Coronary artery (tissue), 2 donors: Measurements from ENCODE around the gene GFER.
A peak's percentile ranks its signal among the peaks of the same experiment; 100 is the strongest.

Experiments used
- DNase-seq: peaks from one replicate; pipeline ENCODE4 v3.0.0-alpha.2; 2017; ENCODE audit warnings: low spot score
- H3K27ac ChIP-seq, 2 donors: fragments of 200-600 bp; sonication (generic); one replicate each; pipeline ENCODE4 v1.5.1; 2016 to 2019
- H3K4me3 ChIP-seq: fragments of 200-600 bp; sonication (generic); 2 replicates; pipeline ENCODE4 v1.5.1; 2016; ENCODE audit warnings: mild to moderate bottlenecking, moderate library complexity
- TF ChIP-seq, protein P1 (sequence below): fragments of 200-600 bp; sonication (generic); IDR thresholded peaks from one replicate; pipeline ENCODE4 v1.5.1; 2019; ENCODE audit warnings: antibody characterized with exemption

The GFER gene

DNA sequence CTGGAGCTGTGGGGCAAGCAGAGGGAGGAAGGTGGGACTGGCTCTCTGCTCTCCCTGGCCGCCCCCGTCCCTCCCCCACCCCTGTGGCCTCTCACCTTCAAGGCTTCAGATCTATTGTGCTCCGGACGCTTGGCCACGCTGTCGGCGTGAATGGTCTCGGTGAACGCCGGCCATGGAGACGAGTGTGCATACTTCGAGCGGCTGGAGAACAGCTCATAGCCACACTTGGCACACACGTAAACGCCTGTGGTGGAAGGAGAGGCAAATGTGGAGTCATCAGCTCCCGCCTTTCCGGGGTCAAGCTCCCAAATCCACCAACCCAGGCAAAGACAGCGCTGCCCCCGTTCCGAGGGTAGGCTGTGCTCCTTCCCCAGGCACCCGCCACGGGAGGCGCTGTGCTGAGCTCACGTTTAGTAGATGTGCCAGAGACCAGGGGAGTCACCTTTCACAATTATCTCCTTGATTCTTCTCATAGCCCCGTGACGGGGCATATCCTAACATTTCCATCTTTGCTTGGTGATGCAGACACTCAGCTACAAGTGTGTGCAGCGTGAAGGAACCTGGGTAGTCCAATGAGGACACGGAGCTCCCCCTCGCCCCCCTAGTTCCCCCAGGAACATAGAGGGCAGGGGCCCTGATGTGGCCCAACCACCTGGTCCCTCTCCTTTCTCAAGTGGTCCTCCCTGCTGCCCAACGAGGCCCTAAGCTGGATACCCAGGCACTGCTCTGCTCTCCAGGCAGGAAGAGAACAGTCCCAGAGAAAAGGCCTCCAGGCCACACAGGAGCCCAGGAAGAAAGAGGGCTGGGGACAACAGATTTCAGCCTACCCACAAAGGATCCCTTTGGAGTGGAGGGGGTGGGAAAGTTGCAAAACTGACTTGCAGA is 42.6 kb upstream of the GFER start:
- H3K27ac ChIP-seq, result peak overlapping the region in 1 of 2 donors; percentile 88
- TF ChIP-seq, protein P1, sequence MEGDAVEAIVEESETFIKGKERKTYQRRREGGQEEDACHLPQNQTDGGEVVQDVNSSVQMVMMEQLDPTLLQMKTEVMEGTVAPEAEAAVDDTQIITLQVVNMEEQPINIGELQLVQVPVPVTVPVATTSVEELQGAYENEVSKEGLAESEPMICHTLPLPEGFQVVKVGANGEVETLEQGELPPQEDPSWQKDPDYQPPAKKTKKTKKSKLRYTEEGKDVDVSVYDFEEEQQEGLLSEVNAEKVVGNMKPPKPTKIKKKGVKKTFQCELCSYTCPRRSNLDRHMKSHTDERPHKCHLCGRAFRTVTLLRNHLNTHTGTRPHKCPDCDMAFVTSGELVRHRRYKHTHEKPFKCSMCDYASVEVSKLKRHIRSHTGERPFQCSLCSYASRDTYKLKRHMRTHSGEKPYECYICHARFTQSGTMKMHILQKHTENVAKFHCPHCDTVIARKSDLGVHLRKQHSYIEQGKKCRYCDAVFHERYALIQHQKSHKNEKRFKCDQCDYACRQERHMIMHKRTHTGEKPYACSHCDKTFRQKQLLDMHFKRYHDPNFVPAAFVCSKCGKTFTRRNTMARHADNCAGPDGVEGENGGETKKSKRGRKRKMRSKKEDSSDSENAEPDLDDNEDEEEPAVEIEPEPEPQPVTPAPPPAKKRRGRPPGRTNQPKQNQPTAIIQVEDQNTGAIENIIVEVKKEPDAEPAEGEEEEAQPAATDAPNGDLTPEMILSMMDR, result no peak
- peak overlapping the region; percentile 91 for H3K4me3 ChIP-seq
- DNase-seq, result no peak

DNA sequence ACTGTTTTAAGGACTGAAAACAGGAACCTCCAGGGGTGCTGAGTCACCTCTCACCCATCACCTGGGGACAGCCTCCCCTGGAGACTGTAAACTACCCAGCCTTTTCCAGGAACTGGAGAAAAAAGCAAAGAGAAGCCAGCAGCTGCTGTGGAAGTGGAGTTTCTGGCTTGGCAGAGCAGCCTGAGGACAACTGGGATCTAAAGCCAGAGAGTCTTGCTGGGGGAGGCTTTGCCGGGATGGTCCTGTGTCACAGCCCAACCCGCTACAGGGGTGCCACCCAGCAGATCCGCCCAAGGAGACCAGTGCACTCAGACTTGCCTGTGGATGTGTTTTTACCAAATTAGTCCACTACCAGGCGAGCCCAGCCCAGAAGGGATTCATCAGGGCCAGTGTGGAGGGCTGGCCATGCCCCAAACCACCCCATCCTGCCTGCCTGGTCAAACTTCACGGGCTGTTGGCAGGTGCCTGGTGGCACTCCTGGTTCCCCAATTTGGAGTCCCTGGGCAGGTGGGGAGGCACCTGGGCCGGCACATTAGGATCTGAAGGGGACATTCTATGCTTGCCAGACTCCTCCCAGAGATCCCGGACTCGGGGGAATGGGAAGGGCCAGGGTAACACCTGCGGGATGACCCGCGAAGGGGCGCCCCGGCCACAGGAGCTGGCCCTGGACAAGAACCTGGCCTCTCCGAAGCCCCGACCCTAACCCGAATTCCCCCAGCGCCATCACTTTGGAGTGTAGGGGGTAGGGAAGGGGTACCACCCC is 41.8 kb upstream of the GFER start:
- DNase-seq, result no peak
- TF ChIP-seq, protein P1, result no peak
- Histone ChIP-seq H3K27ac (peak overlapping the region; percentile 75 to 88), H3K4me3 (peak overlapping the region; percentile 91)

DNA sequence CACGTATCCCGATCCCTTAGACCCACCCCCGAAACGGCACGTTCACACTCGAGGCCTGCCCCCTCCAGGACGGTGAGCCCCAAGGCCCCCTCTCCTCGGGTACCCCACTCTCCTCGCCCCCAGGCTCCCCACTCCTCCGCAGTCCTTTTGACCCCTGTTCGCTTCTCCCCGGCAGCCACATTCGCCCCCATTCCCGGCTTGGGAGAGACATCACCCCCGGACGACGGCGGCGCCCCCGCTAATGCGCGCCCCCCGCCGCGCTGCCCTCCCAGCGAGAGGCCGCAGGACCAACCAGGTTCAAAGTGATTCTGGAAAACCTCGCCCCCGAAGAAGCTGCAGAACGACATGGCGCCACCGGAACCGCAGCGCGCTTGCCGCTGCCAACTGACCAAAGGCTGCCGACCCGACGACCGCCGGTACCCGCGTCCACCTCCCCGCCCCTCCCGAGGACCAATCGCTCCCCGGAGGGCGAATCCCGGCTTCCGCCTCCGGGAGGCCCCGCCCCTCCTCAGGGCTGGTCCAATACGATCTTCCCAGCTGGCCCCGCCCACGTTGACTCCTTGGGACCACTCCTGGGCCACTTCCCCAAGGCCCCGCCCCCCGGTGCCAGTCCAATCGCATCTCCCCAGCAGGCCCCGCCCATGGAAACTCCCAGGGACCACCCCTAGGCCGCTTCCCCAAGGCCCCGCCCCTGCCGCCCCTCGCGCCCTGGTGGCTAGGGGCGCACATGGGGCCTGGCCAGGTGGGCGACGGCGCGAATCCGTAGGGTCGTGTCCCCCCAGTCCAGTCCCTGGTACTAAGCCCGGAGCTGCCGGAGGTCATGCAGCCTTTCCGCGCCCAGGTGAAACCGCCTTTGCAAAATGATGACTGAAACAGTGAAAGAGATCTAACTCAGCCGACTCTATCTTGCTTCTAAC is 40.9 kb upstream of the GFER start, which contains the start of gene MSRB1:
MSRB1 (minus strand) TSS at position 390 of the 917 bp plus-strand sequence; CDS start at position 347, 43 bp downstream.
- H3K4me3 ChIP-seq, result peak within 1 kb of the TSS; percentile 91
- TF ChIP-seq, protein P1, result no peak
- DNase-seq, result peak; percentile 99
- H3K27ac ChIP-seq, result peak within 1 kb of the TSS; percentile 75 to 88

DNA sequence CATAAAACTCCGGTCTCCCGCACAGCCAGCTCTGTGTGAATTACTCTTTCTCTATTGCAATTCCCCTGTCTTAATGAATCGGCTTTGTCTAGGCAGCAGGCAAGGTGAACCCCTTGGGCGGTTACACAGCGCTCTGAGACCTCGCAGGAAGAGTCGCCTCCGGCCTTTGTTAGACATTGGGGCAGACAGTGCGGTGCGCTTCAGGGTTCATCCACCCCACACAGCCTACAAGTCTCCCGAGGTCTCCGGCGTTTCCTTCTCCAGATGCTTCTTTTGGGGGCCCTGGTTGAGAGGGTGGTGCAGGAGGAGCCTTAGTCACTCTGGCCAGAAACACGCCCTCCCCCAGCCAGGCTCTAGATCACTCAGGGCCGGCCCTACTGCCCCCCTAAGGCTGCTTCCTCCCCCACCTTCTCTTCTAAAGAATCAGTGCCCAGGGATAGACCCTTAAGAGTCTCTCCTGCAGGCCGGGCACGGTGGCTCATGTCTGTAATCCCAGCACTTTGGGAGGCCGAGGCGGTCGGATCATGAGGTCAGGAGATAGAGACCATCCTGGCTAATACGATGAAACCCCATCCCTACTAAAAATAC is 39.3 kb upstream of the GFER start:
- TF ChIP-seq, protein P1, result no peak
- Histone ChIP-seq H3K4me3 (no peak overlapping the region), H3K27ac (no peak overlapping the region)
- DNase-seq, result no peak

DNA sequence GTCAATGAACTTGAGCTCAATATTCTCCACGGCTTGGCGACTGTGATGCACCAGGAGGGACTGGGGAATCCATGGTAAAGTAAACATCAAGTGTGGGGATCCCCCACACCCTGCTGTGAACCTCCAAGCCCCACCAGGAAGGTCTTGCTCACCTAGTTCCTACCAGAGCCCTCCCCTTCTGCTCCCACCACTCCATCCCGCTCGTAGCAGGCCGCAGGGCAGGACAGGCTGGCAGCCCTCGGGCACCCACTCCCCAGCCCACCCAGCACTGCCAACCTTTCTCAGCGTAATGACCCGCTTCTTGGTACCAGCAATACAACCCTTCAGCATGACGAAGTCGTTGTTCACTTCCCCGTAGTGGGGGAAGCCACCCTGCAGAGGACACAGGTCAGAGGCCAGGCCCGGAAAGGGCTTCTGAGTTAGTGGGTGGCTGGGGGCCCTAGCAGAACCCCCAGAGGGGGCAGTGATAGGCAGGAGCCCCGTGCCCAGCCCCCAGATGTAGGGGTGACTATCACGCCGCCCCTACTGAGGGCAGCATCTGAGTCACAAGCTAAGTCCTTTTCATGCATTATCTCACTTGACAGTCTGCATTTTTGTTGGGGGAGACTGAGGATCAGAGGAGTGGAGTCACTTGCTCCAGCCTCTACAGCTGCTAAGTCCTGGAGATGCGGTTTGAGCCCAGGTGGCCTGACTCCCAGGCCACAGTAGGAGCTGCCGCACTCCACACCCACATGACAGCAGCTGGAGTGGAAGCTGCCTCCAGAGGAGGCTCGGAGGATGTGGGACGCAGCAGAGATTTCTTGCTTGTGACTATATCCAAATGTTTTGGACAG is 38.2 kb upstream of the GFER start:
- no peak overlapping the region for H3K4me3 ChIP-seq
- TF ChIP-seq, protein P1, result no peak
- DNase-seq, result no peak
- H3K27ac ChIP-seq, result no peak overlapping the region
